K562 (cell line): ENCODE results near the gene TTBK1. TPM values are rescaled to one million over a fixed set of nuclear protein-coding genes. Genes with fewer than 3 reads are reported as not detected.

Experiments
- ARID3B ChIP-seq: fragments of 250-450 bp; sonication (Bioruptor Pico); IDR thresholded peaks from 2 replicates; pipeline ENCODE4 v1.4.0; 2020; ENCODE audit warnings: borderline replicate concordance
- CBFB ChIP-seq: sonication (generic); formaldehyde crosslinking; IDR thresholded peaks from 2 replicates; pipeline ENCODE4 v1.4.0; 2020; ENCODE audit warnings: mild to moderate bottlenecking, missing genetic modification reagents
- CREM ChIP-seq: IDR thresholded peaks from 2 replicates; pipeline ENCODE4 v1.6.1; 2014; ENCODE audit warnings: antibody characterized with exemption, low read depth
- ELK3 ChIP-seq: fragments of 450-650 bp; formaldehyde crosslinking; IDR thresholded peaks from 2 replicates; pipeline ENCODE4 v1.4.0; 2020; ENCODE audit warnings: mild to moderate bottlenecking
- FOXP4 ChIP-seq: sonication (generic); formaldehyde crosslinking; IDR thresholded peaks from 2 replicates; pipeline ENCODE4 v1.8.0; 2022; ENCODE audit warnings: mild to moderate bottlenecking, missing genetic modification reagents, borderline replicate concordance
- MAX ChIP-seq: sonication (generic); formaldehyde crosslinking; IDR thresholded peaks from 2 replicates; pipeline ENCODE4 v1.9.0; 2022; ENCODE audit warnings: mild to moderate bottlenecking, missing genetic modification reagents
- NCOR1 ChIP-seq: fragments of 450-650 bp; IDR thresholded peaks from 2 replicates; pipeline ENCODE4 v1.6.1; 2016; ENCODE audit warnings: mild to moderate bottlenecking, moderate library complexity
- PBX2 ChIP-seq, 2 experiments: IDR thresholded peaks in 1 of 2; conservative IDR thresholded peaks in 1 of 2; 2 replicates each; pipeline ENCODE4 v1.6.1; 2016; ENCODE audit warnings: low read depth in 2 of 2, mild to moderate bottlenecking in 1 of 2, missing compliant biosample characterization in 1 of 2, missing genetic modification characterization in 1 of 2, moderate library complexity in 1 of 2
- PHF8 ChIP-seq: fragments of 200-600 bp; sonication (generic); IDR thresholded peaks from 2 replicates; pipeline ENCODE4 v1.6.1; 2012; ENCODE audit warnings: mixed run types, mild to moderate bottlenecking, inconsistent platforms, low read length, moderate library complexity, borderline replicate concordance
- RAD51 ChIP-seq: fragments of 450-650 bp; IDR thresholded peaks from 2 replicates; pipeline ENCODE4 v1.7.1; 2016; ENCODE audit warnings: low read depth, mild to moderate bottlenecking, borderline replicate concordance
- RCOR1 ChIP-seq, 2 experiments: IDR thresholded peaks; 2 replicates each; pipeline ENCODE4 v1.6.1; 2012; ENCODE audit warnings: low read depth in 2 of 2, low read length in 2 of 2, borderline replicate concordance in 1 of 2, improper control_type of control experiment in 1 of 2
- SMARCC2 ChIP-seq: fragments of 450-650 bp; IDR thresholded peaks from 2 replicates; pipeline ENCODE4 v1.6.1; 2017; ENCODE audit warnings: antibody characterized with exemption, moderate library complexity, mild to moderate bottlenecking, low read depth
- STAT6 ChIP-seq: sonication (generic); formaldehyde crosslinking; IDR thresholded peaks from 2 replicates; pipeline ENCODE4 v1.8.1; 2023; ENCODE audit warnings: mild to moderate bottlenecking, missing genetic modification reagents
- TBP ChIP-seq: optimal IDR thresholded peaks from 2 replicates; pipeline ENCODE3; 2011; ENCODE audit warnings: low read depth, low read length, improper control_type of control experiment
- ZBTB17 ChIP-seq: fragments of 450-650 bp; formaldehyde crosslinking; IDR thresholded peaks from 2 replicates; pipeline ENCODE4 v1.4.0; 2020; ENCODE audit warnings: mild to moderate bottlenecking
- ZNF143 ChIP-seq: sonication (generic); formaldehyde crosslinking; IDR thresholded peaks from 2 replicates; pipeline ENCODE4 v1.9.0; 2022; ENCODE audit warnings: mild to moderate bottlenecking, missing genetic modification reagents
- polyA plus RNA-seq, 8 experiments: library from polyadenylated mRNA; depleted of rRNA in 4 of 8; stranded (reverse) in 5 of 8; unstranded in 3 of 8; fragments of >200 nt; fragmentation: Nextera tagmentation in 2 of 8; fragmentation: Illumina TruSeq in 1 of 8; extraction: Ambion mirVana in 2 of 8; extraction: Trizol in 1 of 8; gene quantifications; 2 replicates each; pipeline versions ENCODE4 v1.2.1 to v1.2.3, GENCODE V29; 2011 to 2014; ENCODE audit warnings: inconsistent platforms in 1 of 8, missing spikeins in 1 of 8
- total RNA-seq, 7 experiments: library from RNA; depleted of rRNA in 6 of 7; stranded (reverse); fragments of >200 nt in 6 of 7; fragmentation: Illumina TruSeq in 2 of 7; extraction: Trizol in 2 of 7; gene quantifications; 2 replicates each; pipeline versions ENCODE4 v1.2.1 to v1.2.3, GENCODE V29; 2011 to 2021; ENCODE audit warnings: low replicate concordance in 1 of 7

The TTBK1 gene
- total and polyA plus RNA-seq, 9 of the 15 experiments (the other 6 are each of a cell fraction or from before 2014, with no cell fraction given), result not detected

GRCh38 chr6:43242908-43243663 lies at the start of gene TTBK1 (continued):
- TF ChIP-seq MAX (CRISPR knock-in tag) (no peak), NCOR1 (no peak), FOXP4 (CRISPR knock-in tag) (no peak), CBFB (CRISPR knock-in tag) (no peak), ARID3B (no peak), ZNF143 (CRISPR knock-in tag) (peak; percentile 81), SMARCC2 (no peak), PBX2 (CRISPR knock-in tag; IDR thresholded peaks at IDR 0.05; ENCODE audit: low read depth) (no peak), PBX2 (tag; conservative IDR thresholded peaks at IDR 0.05; ENCODE audit: low read depth) (no peak), PHF8 (no peak), STAT6 (CRISPR knock-in tag) (no peak), ZBTB17 (CRISPR knock-in tag) (no peak), CREM (peak; percentile 95), ELK3 (CRISPR knock-in tag) (no peak), RAD51 (no peak), TBP (no peak), RCOR1 (IDR thresholded peaks at IDR 0.05; ENCODE audit: borderline replicate concordance in 1 of 2, low read depth in 2 of 2, low read length in 2 of 2) (peak in 1 of 2 experiments; percentile 94; a peak in 2 of 4 replicates)
